Ishikawa (cell line): ENCODE results near the gene BRMS1L.

ENCODE experiments used
- CREB1 ChIP-seq: IDR thresholded peaks from 2 replicates; pipeline ENCODE4 v1.6.1; 2012; ENCODE audit warnings: low read depth
- EP300 ChIP-seq: IDR thresholded peaks from 2 replicates; pipeline ENCODE4 v1.6.1; 2012; ENCODE audit warnings: borderline replicate concordance
- MAX ChIP-seq: IDR thresholded peaks from 2 replicates; pipeline ENCODE4 v1.6.1; 2012
- RAD21 ChIP-seq: IDR thresholded peaks from 2 replicates; pipeline ENCODE4 v1.6.1; 2012; ENCODE audit warnings: low read depth
- REST ChIP-seq: IDR thresholded peaks from 2 replicates; pipeline ENCODE4 v1.6.1; 2012; ENCODE audit warnings: low read depth, mild to moderate bottlenecking
- TAF1 ChIP-seq: IDR thresholded peaks from 2 replicates; pipeline ENCODE4 v1.6.1; 2012; ENCODE audit warnings: low read depth, mild to moderate bottlenecking
- TCF12 ChIP-seq: IDR thresholded peaks from 2 replicates; pipeline ENCODE4 v1.6.1; 2012; ENCODE audit warnings: low read depth
- TEAD4 ChIP-seq: IDR thresholded peaks from 2 replicates; pipeline ENCODE4 v1.6.1; 2012

- TF ChIP-seq REST (no peak), TCF12 (no peak), MAX (no peak), RAD21 (no peak), TEAD4 (no peak), EP300 (no peak), CREB1 (no peak), TAF1 (no peak)
Measured at GRCh38 chr14:35909665-35910064, 83.5 kb downstream of the BRMS1L start.
